Skeletal muscle tissue (tissue), 4 donors: ENCODE measurements around the gene TBL2. TPM values are rescaled to one million over a fixed set of nuclear protein-coding genes. Genes with fewer than 3 reads are reported as not detected.
"Not testable (repeated sequence)": the region's sequence is repeated elsewhere in the genome, so short reads cannot be mapped to it uniquely, and the experiment has no call there.

ENCODE experiments used
- H3K27ac ChIP-seq: one replicate; pipeline ENCODE4 v1.7.0; 2013; ENCODE audit warnings: mild to moderate bottlenecking, low read depth, low read length, inconsistent platforms
- H3K27me3 ChIP-seq, 3 donors: one replicate each; pipeline ENCODE4 v1.7.0; 2013; ENCODE audit warnings: low read length in 3 of 3; ENCODE audit not compliant: control insufficient read depth in 3 of 3, insufficient read depth in 3 of 3
- H3K36me3 ChIP-seq, 3 donors: one replicate each; pipeline ENCODE4 v1.7.0; 2013; ENCODE audit warnings: low read length in 3 of 3; ENCODE audit not compliant: control insufficient read depth in 3 of 3, insufficient read depth in 3 of 3
- H3K4me1 ChIP-seq, 3 donors: one replicate each; pipeline ENCODE4 v1.7.0; 2013; ENCODE audit warnings: low read length in 3 of 3, mild to moderate bottlenecking in 3 of 3; ENCODE audit not compliant: control insufficient read depth in 3 of 3, insufficient read depth in 3 of 3
- H3K4me3 ChIP-seq, 3 donors: one replicate each; pipeline ENCODE4 v1.7.0; 2013; ENCODE audit warnings: low read length in 3 of 3
- H3K9ac ChIP-seq, 3 donors: one replicate each; pipeline ENCODE4 v1.7.0; 2013; ENCODE audit warnings: low read length in 3 of 3, mild to moderate bottlenecking in 3 of 3, moderate library complexity in 2 of 3, low read depth in 1 of 3
- H3K9me3 ChIP-seq, 3 donors: one replicate each; pipeline ENCODE4 v1.7.0; 2013; ENCODE audit warnings: low read length in 3 of 3; ENCODE audit not compliant: control insufficient read depth in 3 of 3
- total RNA-seq: library from RNA; depleted of rRNA; stranded (reverse); fragments of >200 nt; gene quantifications from one replicate; pipeline ENCODE4 v1.2.3, GENCODE V29; 2014
- donor health status: Osteomylitis.

TBL2 gene
- total RNA-seq, 1 donor from 2014 or later, result 54.8 TPM

DNA sequence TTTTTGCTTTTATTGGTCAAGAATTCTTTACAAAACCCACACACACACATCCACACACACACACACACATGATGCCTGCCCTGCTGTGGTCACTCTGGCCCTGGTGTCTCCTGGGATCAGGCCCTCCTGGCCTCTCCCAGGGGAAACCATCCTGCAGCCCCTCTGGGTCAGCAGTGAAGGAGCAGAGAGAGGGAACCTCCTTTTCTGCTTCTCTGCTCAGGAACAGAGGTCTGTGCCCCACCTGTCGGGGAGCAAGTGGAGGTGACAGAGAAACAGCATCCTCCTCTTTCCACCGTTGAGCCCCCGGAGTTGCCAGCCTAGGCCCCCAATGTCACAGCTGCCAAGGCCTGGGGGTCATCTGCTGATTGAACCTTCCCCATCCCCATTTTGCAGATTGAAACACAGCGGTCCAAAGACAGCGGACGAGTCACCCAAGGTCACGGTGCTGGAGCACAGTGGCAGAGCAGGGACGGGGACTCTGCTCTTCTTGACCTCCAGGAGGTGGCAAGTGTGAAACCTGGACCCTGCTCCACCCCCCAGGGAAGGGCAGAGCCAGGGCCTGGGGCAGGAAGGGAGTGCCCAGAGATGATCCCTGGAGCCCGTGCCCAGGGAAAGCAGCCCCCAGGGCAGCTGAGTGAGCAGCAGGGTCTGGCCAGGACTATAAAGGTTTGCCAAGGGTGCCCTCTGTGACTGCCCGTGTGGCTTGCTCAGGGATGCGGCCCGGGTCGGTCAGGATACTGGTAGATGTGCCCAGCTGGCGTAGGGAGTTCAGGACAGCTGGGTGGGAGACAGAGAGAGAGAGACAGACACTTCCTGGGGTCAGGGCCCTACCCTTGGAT is 15.0 kb upstream of the TBL2 start:
- Histone ChIP-seq H3K27me3 (no peaks in the 10 kb centered on the region), H3K4me3 (no peak overlapping the region), H3K27ac (no peak overlapping the region), H3K36me3 (peaks cover 0 to 12% (median 2%) of the 10 kb centered on the region in 3 donors), H3K9me3 (no peaks in the 10 kb centered on the region), H3K4me1 (no peaks in the 10 kb centered on the region), H3K9ac (no peak overlapping the region)

DNA sequence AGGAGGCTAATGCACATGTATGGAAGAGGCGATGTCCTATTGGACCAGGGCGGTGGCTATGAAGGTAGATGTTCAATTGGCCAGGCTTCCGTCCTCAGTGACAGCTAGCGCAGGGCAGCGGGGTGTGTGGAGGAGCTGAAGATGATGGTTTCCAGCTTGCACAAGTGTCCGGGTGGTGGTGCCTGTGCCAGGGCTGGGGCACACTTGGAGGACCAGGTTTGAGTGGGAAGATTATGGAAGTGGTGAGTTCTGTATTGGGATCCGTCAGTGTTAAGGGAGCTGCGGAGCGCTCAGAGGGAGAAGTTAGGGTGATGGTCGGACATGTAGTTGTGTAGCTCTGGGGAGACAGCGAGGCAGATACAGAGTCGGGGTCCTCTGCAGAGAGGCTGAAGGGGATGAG is 8.5 kb upstream of the TBL2 start:
- Histone ChIP-seq H3K4me1 (peaks cover 4 to 9% (median 5%) of the 10 kb centered on the region in 3 donors), H3K27ac (no peak overlapping the region), H3K9me3 (no peaks in the 10 kb centered on the region)

DNA sequence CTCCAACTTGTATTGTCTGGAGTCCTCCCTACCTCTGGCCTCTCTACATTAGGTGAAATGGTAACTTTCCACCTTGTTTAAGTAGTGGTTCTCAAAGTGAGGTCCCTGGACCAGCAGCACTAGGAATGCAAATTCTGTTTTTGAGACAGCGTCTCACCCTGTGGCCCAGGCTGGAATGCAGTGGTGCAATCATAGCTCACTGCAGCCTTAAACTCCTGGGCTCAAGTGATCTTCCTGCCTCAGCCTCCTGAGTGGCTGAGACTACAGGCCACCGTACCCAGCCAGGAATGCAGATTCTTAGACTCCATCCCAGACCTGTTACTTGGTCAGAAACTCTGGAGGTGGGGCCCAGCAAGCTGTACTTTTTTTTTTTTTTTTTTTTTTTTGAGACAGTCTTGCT is 6.8 kb upstream of the TBL2 start:
- H3K27me3 ChIP-seq, result no peaks in the 10 kb centered on the region
- H3K36me3 ChIP-seq, result no peaks in the 10 kb centered on the region
- H3K9me3 ChIP-seq, result no peaks in the 10 kb centered on the region
- no peak overlapping the region for H3K9ac ChIP-seq
- H3K27ac ChIP-seq, result no peak overlapping the region
- no peak overlapping the region for H3K4me3 ChIP-seq
- H3K4me1 ChIP-seq, result peaks cover 4 to 9% (median 5%) of the 10 kb centered on the region in 3 donors

More for the DNA sequence above, 8.5 kb upstream of the TBL2 start:
- Histone ChIP-seq H3K4me3 (no peak overlapping the region), H3K27me3 (no peaks in the 10 kb centered on the region), H3K36me3 (no peaks in the 10 kb centered on the region), H3K9ac (no peak overlapping the region)

GRCh38 chr7:73582664-73583202 is 4.4 kb upstream of the TBL2 start:
- Histone ChIP-seq H3K9me3 (no peaks in the 10 kb centered on the region), H3K36me3 (no peaks in the 10 kb centered on the region), H3K27ac (no peak overlapping the region), H3K4me3 (no peak overlapping the region), H3K9ac (no peak overlapping the region), H3K4me1 (peaks cover 4 to 14% (median 10%) of the 10 kb centered on the region in 3 donors), H3K27me3 (no peaks in the 10 kb centered on the region)

GRCh38 chr7:73581006-73581405 is 2.6 kb upstream of the TBL2 start:
- peaks cover 15 to 21% (median 16%) of the 10 kb centered on the region in 3 donors for H3K4me1 ChIP-seq
- not testable (repeated sequence) for H3K27ac ChIP-seq, H3K9ac ChIP-seq, H3K27me3 ChIP-seq, H3K36me3 ChIP-seq, H3K4me3 ChIP-seq, H3K9me3 ChIP-seq

DNA sequence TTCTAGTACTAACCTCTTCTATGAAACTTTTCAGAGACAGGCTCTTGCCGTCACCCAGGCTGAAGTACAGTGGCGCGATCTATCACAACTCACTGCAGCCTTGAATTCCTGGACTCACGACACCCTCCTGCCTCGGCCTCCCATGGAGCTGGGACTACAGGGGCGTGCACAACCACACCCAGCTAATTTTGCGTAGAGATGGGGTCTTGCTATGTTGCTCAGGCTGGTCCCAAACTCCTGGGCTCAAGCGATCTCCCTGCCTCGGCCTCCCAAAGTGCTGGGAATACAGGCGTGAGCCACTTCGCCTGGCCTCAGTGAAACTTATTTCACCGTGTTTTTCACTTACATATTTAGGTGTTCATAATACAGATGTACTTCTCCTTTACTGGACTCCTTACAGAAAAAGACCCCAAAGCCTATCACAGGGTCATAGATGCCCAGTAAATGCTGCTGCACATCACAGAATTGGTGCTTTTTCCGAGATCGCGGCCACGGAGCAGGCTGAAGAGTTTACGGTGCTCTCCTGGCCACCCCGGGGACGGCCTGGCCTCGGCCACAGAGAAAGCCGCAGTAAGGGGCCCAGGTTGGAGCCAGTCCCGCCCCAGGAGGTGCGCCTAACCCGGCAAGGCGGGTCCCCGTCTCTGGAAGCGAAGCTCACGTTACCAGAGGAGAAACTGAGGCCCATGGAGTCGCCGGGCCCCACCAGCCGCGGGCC is 595 bp downstream of the TBL2 start:
- H3K4me1 ChIP-seq, result peaks cover 15 to 21% (median 16%) of the 10 kb centered on the region in 3 donors
- H3K4me3 ChIP-seq, result peak overlapping the region; percentile 81 to 88 (median 85)
- peak overlapping the region; percentile 90 for H3K27ac ChIP-seq
- no peaks in the 10 kb centered on the region for H3K9me3 ChIP-seq
- H3K36me3 ChIP-seq, result peaks cover 21% of the 10 kb centered on the region in 3 donors
- H3K27me3 ChIP-seq, result no peaks in the 10 kb centered on the region
- peak overlapping the region; percentile 88 to 96 (median 88) for H3K9ac ChIP-seq

DNA sequence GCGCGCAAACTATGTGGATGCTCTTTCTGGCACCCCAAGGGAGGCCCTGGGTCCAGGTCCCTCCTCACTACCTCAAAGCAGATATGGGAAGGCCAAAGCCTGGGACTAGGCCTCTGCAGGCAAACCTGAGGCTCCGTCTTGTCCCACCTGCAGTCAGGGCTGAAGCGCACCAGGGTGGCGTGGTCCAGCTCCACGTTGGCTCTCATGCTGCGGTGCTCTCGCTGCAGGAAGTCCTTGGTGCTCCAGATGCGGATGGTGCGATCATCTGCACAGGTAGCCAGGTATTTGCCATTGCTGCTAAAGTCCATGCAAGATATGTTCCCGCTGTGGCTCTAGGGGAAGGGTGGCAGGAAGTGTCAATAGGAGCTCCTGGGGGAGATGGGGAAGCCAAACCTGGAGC is 4.6 kb downstream of the TBL2 start:
- peaks cover 10 to 16% (median 16%) of the 10 kb centered on the region in 3 donors for H3K4me1 ChIP-seq
- H3K27ac ChIP-seq, result no peak overlapping the region
- H3K36me3 ChIP-seq, result peaks cover 43 to 50% (median 47%) of the 10 kb centered on the region in 3 donors
- no peak overlapping the region for H3K4me3 ChIP-seq
- no peak overlapping the region for H3K9ac ChIP-seq
- no peaks in the 10 kb centered on the region for H3K9me3 ChIP-seq
- no peaks in the 10 kb centered on the region for H3K27me3 ChIP-seq

GRCh38 chr7:73573276-73573675 is 5.1 kb downstream of the TBL2 start:
- no peak overlapping the region for H3K27ac ChIP-seq
- no peaks in the 10 kb centered on the region for H3K27me3 ChIP-seq
- H3K9ac ChIP-seq, result no peak overlapping the region
- peaks cover 10 to 16% (median 15%) of the 10 kb centered on the region in 3 donors for H3K4me1 ChIP-seq
- H3K36me3 ChIP-seq, result peaks cover 43 to 50% (median 47%) of the 10 kb centered on the region in 3 donors
- H3K9me3 ChIP-seq, result no peaks in the 10 kb centered on the region
- H3K4me3 ChIP-seq, result no peak overlapping the region

GRCh38 chr7:73572767-73573186 is 5.6 kb downstream of the TBL2 start:
- H3K4me3 ChIP-seq, result no peak overlapping the region
- H3K9ac ChIP-seq, result no peak overlapping the region
- H3K27ac ChIP-seq, result no peak overlapping the region
- H3K4me1 ChIP-seq, result peaks cover 7 to 13% (median 13%) of the 10 kb centered on the region in 3 donors
- no peaks in the 10 kb centered on the region for H3K9me3 ChIP-seq
- no peaks in the 10 kb centered on the region for H3K27me3 ChIP-seq
- peaks cover 43 to 50% (median 47%) of the 10 kb centered on the region in 3 donors for H3K36me3 ChIP-seq

DNA sequence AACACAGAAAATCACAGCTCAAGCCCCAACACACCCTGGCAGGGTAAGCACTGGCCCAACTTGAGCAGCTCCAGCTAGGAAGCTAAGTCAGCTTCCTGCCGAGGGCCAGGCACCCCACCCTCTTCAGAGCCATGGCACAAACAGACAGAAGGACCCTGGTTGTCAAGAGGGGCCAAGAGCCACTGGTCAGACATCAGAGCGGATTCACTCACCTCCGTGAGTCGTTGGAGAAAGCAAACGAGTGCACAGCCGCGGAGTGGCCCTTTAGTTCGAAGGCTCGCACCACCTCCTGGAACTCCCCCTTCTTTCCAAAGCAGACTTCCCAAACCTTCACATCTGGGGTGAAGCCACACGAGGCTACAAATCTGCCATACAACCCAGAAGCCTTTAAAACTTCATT is 7.4 kb downstream of the TBL2 start:
- no peaks in the 10 kb centered on the region for H3K27me3 ChIP-seq
- H3K9ac ChIP-seq, result no peak overlapping the region
- H3K27ac ChIP-seq, result no peak overlapping the region
- no peak overlapping the region for H3K4me3 ChIP-seq
- peaks cover 43 to 50% (median 47%) of the 10 kb centered on the region in 3 donors for H3K36me3 ChIP-seq
- peaks cover 0 to 2% (median 0%) of the 10 kb centered on the region in 3 donors for H3K4me1 ChIP-seq
- no peaks in the 10 kb centered on the region for H3K9me3 ChIP-seq
